ENCODE measurements around the gene PKD2L1. TPM values are rescaled to one million over a fixed set of nuclear protein-coding genes. Genes with fewer than 3 reads are reported as not detected.

PKD2L1 gene
- total RNA-seq, 2 experiments from 2014 or later: 0.76 TPM; not detected in 1

DNA sequence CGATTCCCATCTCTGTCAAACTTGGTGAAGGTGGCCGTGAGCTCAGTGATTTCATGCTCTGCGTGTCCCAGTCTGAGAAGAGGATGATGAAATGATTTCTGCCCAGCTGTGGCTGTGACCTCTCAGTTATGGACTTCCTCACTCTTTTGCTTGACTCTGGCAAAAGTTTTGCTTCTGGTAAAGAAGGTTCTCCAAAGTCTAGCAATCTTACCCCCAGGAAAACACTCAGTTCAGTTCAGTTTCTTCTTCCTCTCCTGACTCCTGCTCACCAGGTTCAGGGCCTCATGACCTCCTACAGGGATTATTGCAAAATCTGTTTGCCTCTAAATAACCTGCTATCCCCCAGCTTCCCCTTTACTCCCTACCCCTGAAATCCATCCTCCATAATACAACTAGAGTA lies 38.7 kb downstream of the PKD2L1 start:
- Histone ChIP-seq H3K4me2 (ENCODE audit: low read length) (no peak overlapping the region), H3K9me2 (ENCODE audit: insufficient read depth, low read length) (no peaks in the 10 kb centered on the region), H3K36me3 (ENCODE audit: insufficient read depth, low read length) (no peaks in the 10 kb centered on the region), H3K9me3 (ENCODE audit: low read length) (no peaks in the 10 kb centered on the region), H4K20me1 (ENCODE audit: insufficient read depth, low read length) (no peaks in the 10 kb centered on the region), H3K27ac (ENCODE audit: low read depth, low read length, poor library complexity, severe bottlenecking) (no peak overlapping the region), H3K79me2 (ENCODE audit: insufficient read depth, low read depth, low read length) (no peaks in the 10 kb centered on the region), H3K4me3 (ENCODE audit: low read depth, low read length, poor library complexity, severe bottlenecking) (no peak overlapping the region), H2AFZ (ENCODE audit: low read length) (no peak overlapping the region), H3K4me1 (ENCODE audit: insufficient read depth, low read length, poor library complexity, severe bottlenecking) (peaks cover 9% of the 10 kb centered on the region)
- intact Hi-C loops (cut with micrococcal nuclease; ENCODE audit: unreplicated experiment): no loop called here
- BruUV-seq (replicated peaks): no TSS peak
- ChIA-PET CTCF (ENCODE audit: unreplicated experiment) (no interaction called here), POLR2A (interaction anchor here (1.0 to 1.4 kb wide), 3 partner anchors 19 to 36 kb away, joined by 3 to 6 read pairs (median 3); no protein-coding TSS in a partner anchor)
- TF ChIP-seq EZH2phosphoT487 (IDR thresholded peaks at IDR 0.05; ENCODE audit: borderline replicate concordance, low read depth, low read length): no peak
- TF ChIP-seq CTCF (conservative IDR thresholded peaks at IDR 0.05; ENCODE audit: low read length): no peak
- no peak for DNase-seq (ENCODE audit: low spot score)

- Histone ChIP-seq H3K4me2 (ENCODE audit: low read length) (no peak overlapping the region), H3K4me1 (ENCODE audit: insufficient read depth, low read length, poor library complexity, severe bottlenecking) (peaks cover 15% of the 10 kb centered on the region), H2AFZ (ENCODE audit: low read length) (no peak overlapping the region), H3K36me3 (ENCODE audit: insufficient read depth, low read length) (no peaks in the 10 kb centered on the region), H3K9me2 (ENCODE audit: insufficient read depth, low read length) (no peaks in the 10 kb centered on the region), H3K4me3 (ENCODE audit: low read depth, low read length, poor library complexity, severe bottlenecking) (no peak overlapping the region), H3K9me3 (ENCODE audit: low read length) (no peaks in the 10 kb centered on the region), H3K27ac (ENCODE audit: low read depth, low read length, poor library complexity, severe bottlenecking) (no peak overlapping the region), H3K79me2 (ENCODE audit: insufficient read depth, low read depth, low read length) (peaks cover 13% of the 10 kb centered on the region; the same call in 1 of the 2 replicates), H4K20me1 (ENCODE audit: insufficient read depth, low read length) (no peaks in the 10 kb centered on the region)
- no TSS peak for BruUV-seq (replicated peaks)
- intact Hi-C loops (cut with micrococcal nuclease; ENCODE audit: unreplicated experiment): no loop called here
- ChIA-PET CTCF (ENCODE audit: unreplicated experiment) (no interaction called here), POLR2A (no interaction called here)
- DNase-seq (ENCODE audit: low spot score): no peak
- TF ChIP-seq CTCF (conservative IDR thresholded peaks at IDR 0.05; ENCODE audit: low read length) (no peak), EZH2phosphoT487 (IDR thresholded peaks at IDR 0.05; ENCODE audit: borderline replicate concordance, low read depth, low read length) (no peak)
Observed at GRCh38 chr10:100289641-100290040, 40.4 kb downstream of the PKD2L1 start.

- intact Hi-C loops (cut with micrococcal nuclease; ENCODE audit: unreplicated experiment): no loop called here
- no peak overlapping the region for H3K4me3 ChIP-seq (ENCODE audit: low read depth, low read length, poor library complexity, severe bottlenecking)
- no peak overlapping the region for H3K4me2 ChIP-seq (ENCODE audit: low read length)
- H3K36me3 ChIP-seq (ENCODE audit: insufficient read depth, low read length): peaks cover 13% of the 10 kb centered on the region
- no peaks in the 10 kb centered on the region for H3K9me3 ChIP-seq (ENCODE audit: low read length)
- DNase-seq (ENCODE audit: low spot score): no peak
- no peak overlapping the region for H3K27ac ChIP-seq (ENCODE audit: low read depth, low read length, poor library complexity, severe bottlenecking)
- no peaks in the 10 kb centered on the region for H4K20me1 ChIP-seq (ENCODE audit: insufficient read depth, low read length)
- H2AFZ ChIP-seq (ENCODE audit: low read length): no peak overlapping the region
- POLR2A ChIA-PET: no interaction called here
- no peaks in the 10 kb centered on the region for H3K9me2 ChIP-seq (ENCODE audit: insufficient read depth, low read length)
- peaks cover 28% of the 10 kb centered on the region for H3K4me1 ChIP-seq (ENCODE audit: insufficient read depth, low read length, poor library complexity, severe bottlenecking)
- H3K79me2 ChIP-seq (ENCODE audit: insufficient read depth, low read depth, low read length): peaks cover 28% of the 10 kb centered on the region; the same call in 1 of the 2 replicates
- CTCF ChIA-PET (ENCODE audit: unreplicated experiment): no interaction called here
- TF ChIP-seq CTCF (conservative IDR thresholded peaks at IDR 0.05; ENCODE audit: low read length) (no peak), EZH2phosphoT487 (IDR thresholded peaks at IDR 0.05; ENCODE audit: borderline replicate concordance, low read depth, low read length) (no peak)
- no TSS peak for BruUV-seq (replicated peaks)
Observed at GRCh38 chr10:100288196-100288595, 41.8 kb downstream of the PKD2L1 start.
